ENCODE measurements around the gene VWA3A. TPM values are rescaled to one million over a fixed set of nuclear protein-coding genes. Genes with fewer than 3 reads are reported as not detected.

VWA3A gene
- total and polyA plus RNA-seq, 12 donors, result 0.01 to 1.1 (median 0.28) TPM; not detected in 1

DNA sequence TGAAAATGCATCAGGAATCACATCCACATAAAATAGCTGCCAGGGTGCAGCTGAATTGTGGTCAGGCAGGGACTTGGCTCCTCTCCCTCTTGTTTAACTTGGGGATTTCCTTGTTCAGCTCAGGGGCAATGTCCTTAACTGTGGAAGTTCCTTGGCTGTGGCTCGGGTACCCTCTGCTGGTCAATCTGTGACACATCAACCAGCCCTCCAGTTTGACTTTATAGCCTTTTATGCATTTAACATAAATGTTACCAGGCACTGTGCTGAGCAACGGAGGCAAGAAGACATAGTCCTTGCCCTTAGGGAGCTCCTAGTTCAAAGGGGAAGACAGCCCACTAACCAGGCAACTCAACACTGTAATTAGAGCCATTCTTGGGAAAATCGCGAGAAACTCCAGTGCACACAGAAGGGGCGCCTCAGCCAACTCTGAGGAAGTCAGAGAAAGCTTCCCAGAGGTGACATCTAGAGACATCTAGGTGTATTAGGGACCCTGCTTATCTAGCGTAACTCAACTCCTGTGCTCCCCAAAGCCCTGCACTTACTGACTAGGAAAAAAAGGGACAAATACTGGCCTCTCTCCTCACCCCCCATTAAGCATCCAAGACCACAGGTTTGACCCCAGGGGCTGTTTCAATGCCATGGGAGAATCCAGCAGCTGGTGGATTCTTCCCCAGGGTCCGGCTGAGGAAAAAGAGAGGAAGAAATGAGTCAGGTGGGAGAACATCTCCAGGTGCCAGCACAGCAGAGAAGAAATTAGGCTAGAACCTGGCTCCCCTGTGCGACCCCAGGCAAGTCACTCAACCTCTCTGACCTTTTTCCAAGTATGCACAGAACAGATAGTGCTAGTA, 96.5 kb downstream of the VWA3A start:
- H3K4me3 ChIP-seq, result peak overlapping the region in 3 of 10 donors; percentile 74 to 82 (median 82)
- H3K4me1 ChIP-seq, result peaks cover 8 to 43% (median 36%) of the 10 kb centered on the region in 9 donors
- no peaks in the 10 kb centered on the region for H3K36me3 ChIP-seq
- ATAC-seq, result no peak
- intact Hi-C loops (cut with DNase I), result loop anchor here (1.0 to 10.0 kb wide), 16 partner anchors 87 to 1034 kb away; partner anchors contain the start of genes PDZD9 (in 8 of the 10), UQCRC2 (in 3 of the 10), MOSMO (in 2 of the 10) and VWA3A (in 2 of the 10)
- peak; percentile 39 to 74 for DNase-seq
- TF ChIP-seq, protein P1, sequence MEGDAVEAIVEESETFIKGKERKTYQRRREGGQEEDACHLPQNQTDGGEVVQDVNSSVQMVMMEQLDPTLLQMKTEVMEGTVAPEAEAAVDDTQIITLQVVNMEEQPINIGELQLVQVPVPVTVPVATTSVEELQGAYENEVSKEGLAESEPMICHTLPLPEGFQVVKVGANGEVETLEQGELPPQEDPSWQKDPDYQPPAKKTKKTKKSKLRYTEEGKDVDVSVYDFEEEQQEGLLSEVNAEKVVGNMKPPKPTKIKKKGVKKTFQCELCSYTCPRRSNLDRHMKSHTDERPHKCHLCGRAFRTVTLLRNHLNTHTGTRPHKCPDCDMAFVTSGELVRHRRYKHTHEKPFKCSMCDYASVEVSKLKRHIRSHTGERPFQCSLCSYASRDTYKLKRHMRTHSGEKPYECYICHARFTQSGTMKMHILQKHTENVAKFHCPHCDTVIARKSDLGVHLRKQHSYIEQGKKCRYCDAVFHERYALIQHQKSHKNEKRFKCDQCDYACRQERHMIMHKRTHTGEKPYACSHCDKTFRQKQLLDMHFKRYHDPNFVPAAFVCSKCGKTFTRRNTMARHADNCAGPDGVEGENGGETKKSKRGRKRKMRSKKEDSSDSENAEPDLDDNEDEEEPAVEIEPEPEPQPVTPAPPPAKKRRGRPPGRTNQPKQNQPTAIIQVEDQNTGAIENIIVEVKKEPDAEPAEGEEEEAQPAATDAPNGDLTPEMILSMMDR (IDR thresholded peaks at IDR 0.05), result peak; percentile 71 to 91 (median 85)
- H3K27me3 ChIP-seq, result no peaks in the 10 kb centered on the region
- WGBS, 2 donors, result 33 to 38% methylated on average over 8 of the region's 8 CpGs
- H3K27ac ChIP-seq, result peak overlapping the region; percentile 80 to 98 (median 96)
- no peaks in the 10 kb centered on the region for H3K9me3 ChIP-seq

DNA sequence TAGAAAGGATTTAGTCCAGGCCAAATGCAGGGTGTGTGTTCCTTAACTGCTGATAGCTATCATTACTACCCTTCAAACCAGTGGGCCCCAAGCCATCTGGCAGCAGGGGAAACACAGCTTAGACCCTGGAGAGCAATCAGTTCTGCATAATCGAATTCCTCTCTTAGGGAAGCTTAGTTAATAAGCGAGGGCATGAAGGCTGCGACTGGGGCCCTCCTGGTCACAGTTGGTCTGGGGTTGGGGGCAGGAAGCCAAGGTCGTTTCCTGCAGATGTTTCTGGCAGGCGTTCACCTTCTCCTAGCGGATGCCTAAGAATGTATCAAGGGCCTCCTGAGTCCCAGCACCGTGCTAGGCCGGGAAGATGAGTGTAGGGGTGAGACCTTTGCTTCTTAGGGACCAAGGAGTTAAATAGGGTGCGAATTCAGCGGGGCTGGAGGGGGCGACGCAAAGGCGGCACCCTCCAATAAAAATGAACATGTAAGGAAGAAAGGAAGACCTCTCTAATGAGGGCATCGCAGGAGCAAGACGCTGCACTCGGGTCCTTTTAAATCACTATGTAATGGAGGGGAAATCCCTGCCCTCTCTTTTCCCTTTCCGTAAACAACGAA, 97.2 kb downstream of the VWA3A start:
- peak overlapping the region; percentile 80 to 98 (median 96) for H3K27ac ChIP-seq
- no peak for ATAC-seq
- no peaks in the 10 kb centered on the region for H3K36me3 ChIP-seq
- peak overlapping the region; percentile 12 to 86 (median 74) for H3K4me3 ChIP-seq
- peaks cover 8 to 43% (median 36%) of the 10 kb centered on the region in 9 donors for H3K4me1 ChIP-seq
- no peaks in the 10 kb centered on the region for H3K27me3 ChIP-seq
- DNase-seq, result peak; percentile 63 to 76
- WGBS, 2 donors, result 7 to 9% methylated on average over 18 of the region's 18 CpGs
- TF ChIP-seq, protein P1 (IDR thresholded peaks at IDR 0.05), result no peak
- intact Hi-C loops (cut with DNase I), result loop anchor here (1.0 to 10.0 kb wide), 18 partner anchors 17 to 1035 kb away; partner anchors contain the start of genes PDZD9 (in 7 of the 10), UQCRC2 (in 5 of the 10), MOSMO (in 2 of the 10) and VWA3A (in 2 of the 10)
- H3K9me3 ChIP-seq, result no peaks in the 10 kb centered on the region

DNA sequence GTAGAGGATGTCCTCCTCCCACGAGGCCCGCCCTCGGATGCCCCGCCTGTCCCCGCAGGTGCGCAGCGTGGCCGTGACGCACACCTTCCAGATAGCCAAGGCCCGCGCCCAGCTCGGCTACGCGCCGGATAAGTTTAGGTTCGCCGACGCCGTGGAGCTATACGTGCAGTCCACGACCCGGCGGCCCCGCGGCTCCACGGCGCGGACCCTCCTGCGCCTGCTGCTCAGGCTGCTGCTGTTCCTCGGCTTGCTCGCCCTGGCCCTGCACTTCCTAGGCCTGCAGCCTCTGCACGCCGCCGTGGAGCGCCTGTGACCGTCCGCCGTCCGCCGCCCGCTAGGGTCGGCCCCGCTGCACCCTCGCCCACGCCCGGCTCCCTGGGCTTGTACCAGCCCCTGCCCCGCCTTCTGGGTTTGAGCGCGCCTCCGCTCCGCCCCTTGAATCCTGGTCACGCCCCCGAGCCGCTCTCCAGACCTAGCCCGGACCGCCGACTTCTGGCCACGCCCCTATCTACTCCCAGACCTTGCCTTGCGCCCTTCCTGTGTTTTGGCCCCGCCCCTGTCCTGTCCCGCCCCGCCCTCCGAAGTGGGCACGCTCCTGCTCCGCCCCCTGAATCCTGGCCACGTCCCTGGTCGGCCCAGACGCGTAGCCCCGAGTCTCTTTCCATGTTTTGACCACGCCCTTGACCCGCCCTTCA, 97.9 kb downstream of the VWA3A start:
- 0 to 1% methylated on average over 71 to 72 of the region's 72 CpGs for WGBS, 2 donors
- Histone ChIP-seq H3K4me1 (peaks cover 8 to 45% (median 36%) of the 10 kb centered on the region in 9 donors), H3K9me3 (no peaks in the 10 kb centered on the region), H3K27ac (peak overlapping the region; percentile 80 to 98 (median 96)), H3K27me3 (no peaks in the 10 kb centered on the region), H3K4me3 (peak overlapping the region; percentile 12 to 86 (median 74)), H3K36me3 (no peaks in the 10 kb centered on the region)
- DNase-seq, result peak; percentile 73 to 100
- ATAC-seq, result peak; percentile 76 to 88 (median 79)
- intact Hi-C loops (cut with DNase I), result loop anchor here in 3 of 10 donors (1.0 to 10.0 kb wide), 4 partner anchors 16 to 237 kb away; partner anchors contain the start of genes UQCRC2 (in 2 of the 3), CDR2 (in 1 of the 3) and EEF2K (in 1 of the 3)
- TF ChIP-seq, protein P1 (IDR thresholded peaks at IDR 0.05), result peak in 1 of 9 donors; percentile 8
